K562 (cell line): ENCODE data around the gene HDAC6. TPM values are rescaled to one million over a fixed set of nuclear protein-coding genes. Genes with fewer than 3 reads are reported as not detected.

ENCODE experiments used
- AFF4 ChIP-seq: sonication (generic); formaldehyde crosslinking; IDR thresholded peaks from 2 replicates; pipeline ENCODE4 v1.8.0; 2023; ENCODE audit warnings: mild to moderate bottlenecking, missing genetic modification reagents
- BRD9 ChIP-seq: fragments of 450-650 bp; IDR thresholded peaks from 2 replicates; pipeline ENCODE4 v1.6.1; 2018; ENCODE audit warnings: low read depth; ENCODE audit not compliant: partially characterized antibody
- CBX2 ChIP-seq: fragments of 200-600 bp; sonication (generic); IDR thresholded peaks from one replicate; pipeline ENCODE4 v1.6.1; 2012; ENCODE audit warnings: mild to moderate bottlenecking, low read length, inconsistent platforms; ENCODE audit not compliant: insufficient read depth, poor library complexity, severe bottlenecking
- FOXK2 ChIP-seq, 2 experiments: fragments of 450-650 bp; IDR thresholded peaks in 1 of 2; conservative IDR thresholded peaks in 1 of 2; 2 replicates each; pipeline ENCODE4 v1.6.1; 2016; ENCODE audit warnings: low read depth in 2 of 2, mild to moderate bottlenecking in 1 of 2
- GABPB1 ChIP-seq: sonication (generic); formaldehyde crosslinking; IDR thresholded peaks from 2 replicates; pipeline ENCODE4 v1.8.0; 2022; ENCODE audit warnings: mild to moderate bottlenecking, missing genetic modification reagents
- ID3 ChIP-seq, 2 experiments: fragments of 250-450 bp in 1 of 2; fragments of 450-650 bp in 1 of 2; sonication (Bioruptor Pico) in 1 of 2; IDR thresholded peaks; 2 replicates each; pipeline versions ENCODE4 v1.6.1 to v1.8.0; 2016 to 2021; ENCODE audit warnings: mild to moderate bottlenecking in 2 of 2, moderate library complexity in 2 of 2, missing compliant biosample characterization in 1 of 2, missing genetic modification characterization in 1 of 2
- JUND ChIP-seq, 2 experiments: IDR thresholded peaks; 2 replicates in 1 of 2; 3 replicates in 1 of 2; pipeline ENCODE4 v1.6.1; 2011; ENCODE audit warnings: borderline replicate concordance in 2 of 2, low read depth in 2 of 2, low read length in 2 of 2, improper control_type of control experiment in 1 of 2, missing biosample characterization in 1 of 2, missing genetic modification characterization in 1 of 2, missing genetic modification reagents in 1 of 2
- KHSRP ChIP-seq: fragments of 450-650 bp; IDR thresholded peaks from 2 replicates; pipeline ENCODE4 v1.6.1; 2017
- KLF16 ChIP-seq: IDR thresholded peaks from 2 replicates; pipeline ENCODE4 v1.6.1; 2016; ENCODE audit warnings: antibody characterized with exemption
- OTX1 ChIP-seq: fragments of 450-650 bp; formaldehyde crosslinking; IDR thresholded peaks from 2 replicates; pipeline ENCODE4 v1.4.0; 2022; ENCODE audit warnings: mild to moderate bottlenecking
- PHB2 ChIP-seq: fragments of 450-650 bp; IDR thresholded peaks from 2 replicates; pipeline ENCODE4 v1.6.1; 2017; ENCODE audit warnings: low read depth
- POLR2AphosphoS5 ChIP-seq: IDR thresholded peaks from 2 replicates; pipeline ENCODE4 v1.6.1; 2011; ENCODE audit warnings: mild to moderate bottlenecking, low read depth, low read length, moderate library complexity; ENCODE audit not compliant: control insufficient read depth, insufficient read depth
- RAD21 ChIP-seq, 2 experiments: fragments of 250-450 bp in 1 of 2; fragments of 450-650 bp in 1 of 2; sonication (Bioruptor Pico) in 1 of 2; formaldehyde crosslinking in 1 of 2; IDR thresholded peaks in 1 of 2; conservative IDR thresholded peaks in 1 of 2; 2 replicates each; pipeline versions ENCODE4 v1.4.0 to v1.8.0; 2020 to 2022; ENCODE audit warnings: mild to moderate bottlenecking in 2 of 2, moderate library complexity in 1 of 2
- RBFOX2 ChIP-seq: fragments of 200-400 bp; formaldehyde crosslinking; IDR thresholded peaks from 2 replicates; pipeline ENCODE4 v1.6.1; 2017; ENCODE audit warnings: low read depth, mild to moderate bottlenecking, low read length, moderate library complexity
- RNF2 ChIP-seq: sonication (generic); IDR thresholded peaks from 2 replicates; pipeline ENCODE4 v1.6.1; 2016
- SMAD1 ChIP-seq: fragments of 150-350 bp; IDR thresholded peaks from 2 replicates; pipeline ENCODE4 v1.6.1; 2014; ENCODE audit warnings: low read length, low read depth; ENCODE audit not compliant: partially characterized antibody
- TEAD4 ChIP-seq, 2 experiments: sonication (generic) in 1 of 2; formaldehyde crosslinking in 1 of 2; IDR thresholded peaks; 2 replicates each; pipeline versions ENCODE4 v1.6.1 to v1.8.0; 2012 to 2022; ENCODE audit warnings: borderline replicate concordance in 1 of 2, inconsistent platforms in 1 of 2, low read length in 1 of 2, mild to moderate bottlenecking in 1 of 2, missing genetic modification reagents in 1 of 2
- ZNF184 ChIP-seq: sonication (generic); formaldehyde crosslinking; IDR thresholded peaks from 2 replicates; pipeline ENCODE4 v1.5.0; 2020; ENCODE audit warnings: missing genetic modification reagents
- ZNF263 ChIP-seq: sonication (generic); formaldehyde crosslinking; IDR thresholded peaks from 2 replicates; pipeline ENCODE4 v1.8.0; 2022; ENCODE audit warnings: mild to moderate bottlenecking, missing genetic modification reagents, borderline replicate concordance
- ZNF395 ChIP-seq: fragments of 200-800 bp; sonication (Bioruptor generic); IDR thresholded peaks from 2 replicates; pipeline ENCODE4 v1.6.1; 2017; ENCODE audit warnings: missing genetic modification characterization, missing compliant biosample characterization
- polyA plus RNA-seq, 8 experiments: library from polyadenylated mRNA; depleted of rRNA in 4 of 8; stranded (reverse) in 5 of 8; unstranded in 3 of 8; fragments of >200 nt; fragmentation: Nextera tagmentation in 2 of 8; fragmentation: Illumina TruSeq in 1 of 8; extraction: Ambion mirVana in 2 of 8; extraction: Trizol in 1 of 8; gene quantifications; 2 replicates each; pipeline versions ENCODE4 v1.2.1 to v1.2.3, GENCODE V29; 2011 to 2014; ENCODE audit warnings: inconsistent platforms in 1 of 8, missing spikeins in 1 of 8
- total RNA-seq, 7 experiments: library from RNA; depleted of rRNA in 6 of 7; stranded (reverse); fragments of >200 nt in 6 of 7; fragmentation: Illumina TruSeq in 2 of 7; extraction: Trizol in 2 of 7; gene quantifications; 2 replicates each; pipeline versions ENCODE4 v1.2.1 to v1.2.3, GENCODE V29; 2011 to 2021; ENCODE audit warnings: low replicate concordance in 1 of 7

Gene HDAC6
- total and polyA plus RNA-seq, 9 of the 15 experiments (the other 6 are each of a cell fraction or from before 2014, with no cell fraction given), result 29.9 to 101 (median 71.2) TPM

- TF ChIP-seq JUND (IDR thresholded peaks at IDR 0.05; ENCODE audit: borderline replicate concordance, low read depth, low read length) (peak; percentile 76), JUND (tag; IDR thresholded peaks at IDR 0.05; ENCODE audit: borderline replicate concordance, low read depth, low read length) (peak; percentile 41; the same call in 1 of the 3 replicates), KHSRP (peak; percentile 87), ID3 (CRISPR knock-in tag; IDR thresholded peaks at IDR 0.05) (no peak), ID3 (tag; IDR thresholded peaks at IDR 0.05) (peak; percentile 100), FOXK2 (conservative IDR thresholded peaks at IDR 0.05 in 1 of 2, IDR thresholded peaks at IDR 0.05 in 1 of 2; ENCODE audit: low read depth in 2 of 2) (peak in 1 of 2 experiments; percentile 45; a peak in 1 of 4 replicates), KLF16 (peak; percentile 98), CBX2 (no peak), ZNF395 (peak; percentile 96), PHB2 (peak; percentile 95), RAD21 (CRISPR knock-in tag; conservative IDR thresholded peaks at IDR 0.05 in 1 of 2, IDR thresholded peaks at IDR 0.05 in 1 of 2) (peak in 1 of 2 experiments; percentile 34; a peak in 2 of 4 replicates), RBFOX2 (no peak), TEAD4 (IDR thresholded peaks at IDR 0.05; ENCODE audit: low read length) (peak; percentile 99), TEAD4 (CRISPR knock-in tag; IDR thresholded peaks at IDR 0.05; ENCODE audit: borderline replicate concordance) (no peak), POLR2AphosphoS5 (peak; percentile 98), AFF4 (CRISPR knock-in tag) (no peak), BRD9 (peak; percentile 56), GABPB1 (CRISPR knock-in tag) (no peak), RNF2 (peak; percentile 99), ZNF184 (CRISPR knock-in tag) (no peak), SMAD1 (peak; percentile 49), OTX1 (CRISPR knock-in tag) (0 out of 2 replicates have a peak, but pooled peaks have one; percentile 12), ZNF263 (CRISPR knock-in tag) (no peak)
These were observed 1.1 kb upstream of the HDAC6 start (continued) for GRCh38 chrX:48800574-48801279.
